Esophagus muscularis mucosa (tissue), 4 donors: ENCODE results near the gene VPS35L. TPM values are rescaled to one million over a fixed set of nuclear protein-coding genes. Genes with fewer than 3 reads are reported as not detected.

Experiments
- DNase-seq: peaks from one replicate; pipeline ENCODE4 v3.0.0-alpha.2; 2017; ENCODE audit errors: extremely low spot score
- H3K27ac ChIP-seq, 4 donors: fragments of 200-600 bp; sonication (generic); replicated peaks in 1 of 4; 1 replicate in 3 of 4; 2 replicates in 1 of 4; pipeline ENCODE4 v1.5.1; 2016 to 2019; ENCODE audit warnings: mild to moderate bottlenecking in 1 of 4
- H3K27me3 ChIP-seq, 4 donors: fragments of 200-600 bp; sonication (generic); one replicate each; pipeline versions ENCODE4 v1.5.1 to v1.6.0; 2016 to 2019
- H3K36me3 ChIP-seq, 4 donors: fragments of 200-600 bp; sonication (generic); one replicate each; pipeline ENCODE4 v1.5.1; 2016 to 2019
- H3K4me1 ChIP-seq, 4 donors: fragments of 200-600 bp; sonication (generic); one replicate each; pipeline ENCODE4 v1.5.1; 2016 to 2019
- H3K4me3 ChIP-seq, 4 donors: fragments of 200-600 bp; sonication (generic); 1 replicate in 2 of 4; 2 replicates in 2 of 4; pipeline ENCODE4 v1.5.1; 2016 to 2019; ENCODE audit warnings: mild to moderate bottlenecking in 4 of 4, moderate library complexity in 1 of 4
- H3K9me3 ChIP-seq, 4 donors: fragments of 200-600 bp; sonication (generic); 1 replicate in 3 of 4; 2 replicates in 1 of 4; pipeline ENCODE4 v1.5.1; 2016 to 2019
- CTCF ChIP-seq, 3 experiments: fragments of 200-600 bp in 2 of 3; fragments of 450-650 bp in 1 of 3; sonication (generic) in 2 of 3; IDR thresholded peaks; one replicate each; pipeline ENCODE4 v1.5.1; 2017 to 2019; ENCODE audit warnings: antibody characterized with exemption in 3 of 3, mild to moderate bottlenecking in 2 of 3, moderate library complexity in 1 of 3
- EP300 ChIP-seq: sonication (generic); formaldehyde crosslinking; IDR thresholded peaks from one replicate; pipeline ENCODE4 v1.6.1; 2017; ENCODE audit warnings: antibody characterized with exemption
- POLR2A ChIP-seq: fragments of 450-650 bp; IDR thresholded peaks from one replicate; pipeline ENCODE4 v1.6.1; 2017; ENCODE audit warnings: antibody characterized with exemption, moderate library complexity, mild to moderate bottlenecking, low read depth
- POLR2AphosphoS5 ChIP-seq, 2 donors: sonication (generic); formaldehyde crosslinking; IDR thresholded peaks; one replicate each; pipeline ENCODE4 v1.6.1; 2017; ENCODE audit warnings: antibody characterized with exemption in 2 of 2
- WGBS: methylation state at CpG from one replicate; pipeline ENCODE4 v1.1.5; 2018; 5-methylcytosine and 5-hydroxymethylcytosine counted together
- intact Hi-C: fragments of 100-400 bp; cut with DNase I; formaldehyde crosslinking; loops from one replicate; pipeline ENCODE4 v1.15.1; 2023
- total RNA-seq, 4 donors: library from RNA; depleted of rRNA; stranded (reverse); fragments of >200 nt; gene quantifications; one replicate each; pipeline versions ENCODE4 v1.1.0 to v1.2.1, GENCODE V29; 2016

VPS35L gene
- total RNA-seq, 4 donors from 2014 or later, result 35.5 to 47.0 (median 38.1) TPM

GRCh38 chr16:19601083-19601976, 45.8 kb downstream of the VPS35L start:
- TF ChIP-seq CTCF (IDR thresholded peaks at IDR 0.05), result peak; percentile 49 to 63 (median 62)
- no peak for TF ChIP-seq EP300
- DNase-seq, result no peak
- Histone ChIP-seq H3K4me3 (no peak overlapping the region), H3K4me1 (peaks cover 0 to 6% (median 2%) of the 10 kb centered on the region in 4 donors), H3K27ac (no peak overlapping the region), H3K27me3 (no peaks in the 10 kb centered on the region), H3K36me3 (peaks cover 8 to 77% (median 42%) of the 10 kb centered on the region in 4 donors), H3K9me3 (no peaks in the 10 kb centered on the region)
- intact Hi-C loops, result loop anchor here (2.0 kb wide), 1 partner anchor 285 kb away; no protein-coding TSS in a partner anchor
- 61% methylated on average over 13 of the region's 13 CpGs for WGBS

- DNase-seq, result no peak
Measured at GRCh38 chr16:19604911-19605310, 49.4 kb downstream of the VPS35L start.

GRCh38 chr16:19605701-19606100, 50.2 kb downstream of the VPS35L start:
- Histone ChIP-seq H3K27me3 (no peaks in the 10 kb centered on the region), H3K9me3 (no peaks in the 10 kb centered on the region), H3K4me3 (no peak overlapping the region), H3K4me1 (peaks cover 0 to 6% (median 2%) of the 10 kb centered on the region in 4 donors), H3K27ac (no peak overlapping the region), H3K36me3 (peaks cover 28 to 87% (median 51%) of the 10 kb centered on the region in 4 donors)
- TF ChIP-seq POLR2A, result no peak
- TF ChIP-seq CTCF (IDR thresholded peaks at IDR 0.05), result no peak
- TF ChIP-seq EP300, result no peak
- TF ChIP-seq POLR2AphosphoS5 (IDR thresholded peaks at IDR 0.05), result no peak
- WGBS, result 96% methylated on average over 1 of the region's 1 CpG
- intact Hi-C loops, result no loop called here
- DNase-seq, result no peak

More at GRCh38 chr16:19604911-19605310, 49.4 kb downstream of the VPS35L start:
- whole genome bisulfite sequencing, result 88% methylated on average over 4 of the region's 4 CpGs
- Histone ChIP-seq H3K4me1 (peaks cover 0 to 6% (median 2%) of the 10 kb centered on the region in 4 donors), H3K27me3 (no peaks in the 10 kb centered on the region), H3K36me3 (peaks cover 28 to 83% (median 44%) of the 10 kb centered on the region in 4 donors), H3K4me3 (no peak overlapping the region), H3K9me3 (no peaks in the 10 kb centered on the region), H3K27ac (no peak overlapping the region)
- TF ChIP-seq POLR2A, result no peak
- no peak for TF ChIP-seq POLR2AphosphoS5 (IDR thresholded peaks at IDR 0.05)
- no peak for TF ChIP-seq CTCF (IDR thresholded peaks at IDR 0.05)
- no peak for TF ChIP-seq EP300
- intact Hi-C loops, result no loop called here

- intact Hi-C loops, result no loop called here
- Histone ChIP-seq H3K36me3 (peaks cover 36 to 91% (median 61%) of the 10 kb centered on the region in 4 donors), H3K27me3 (no peaks in the 10 kb centered on the region)
Measured at GRCh38 chr16:19607616-19608280, 52.2 kb downstream of the VPS35L start.

DNA sequence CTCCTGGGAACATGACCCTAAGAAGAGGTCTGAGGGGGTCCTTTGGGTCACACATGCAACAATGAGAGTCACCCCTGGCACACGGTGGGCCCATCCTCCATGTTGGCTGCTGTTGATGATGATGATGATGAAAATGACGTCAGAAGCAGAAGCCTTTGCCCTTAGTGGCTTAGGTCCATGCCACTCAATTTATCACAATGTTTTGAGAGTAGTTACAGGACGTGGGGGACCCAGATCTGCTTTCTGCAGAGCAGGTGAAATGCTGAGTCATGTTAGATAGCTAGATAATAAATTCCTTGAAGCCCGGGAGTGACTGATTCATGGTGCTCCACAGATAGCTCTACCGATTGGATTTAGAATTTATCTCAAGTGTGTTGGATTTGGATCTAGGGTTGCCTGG, 53.9 kb downstream of the VPS35L start:
- Histone ChIP-seq H3K9me3 (no peaks in the 10 kb centered on the region), H3K27ac (no peak overlapping the region), H3K36me3 (peaks cover 35 to 97% (median 67%) of the 10 kb centered on the region in 4 donors), H3K4me1 (peaks cover 0 to 6% (median 0%) of the 10 kb centered on the region in 4 donors), H3K4me3 (no peak overlapping the region), H3K27me3 (no peaks in the 10 kb centered on the region)
- WGBS, result 86% methylated on average over 5 of the region's 5 CpGs
- TF ChIP-seq CTCF (IDR thresholded peaks at IDR 0.05), result no peak
- no peak for TF ChIP-seq POLR2A
- TF ChIP-seq EP300, result no peak
- TF ChIP-seq POLR2AphosphoS5 (IDR thresholded peaks at IDR 0.05), result no peak
- no peak for DNase-seq
- intact Hi-C loops, result no loop called here

More at GRCh38 chr16:19607616-19608280, 52.2 kb downstream of the VPS35L start:
- Histone ChIP-seq H3K4me1 (peaks cover 0 to 6% (median 0%) of the 10 kb centered on the region in 4 donors), H3K9me3 (no peaks in the 10 kb centered on the region), H3K27ac (no peak overlapping the region), H3K4me3 (no peak overlapping the region)
- DNase-seq, result no peak
- 82% methylated on average over 8 of the region's 8 CpGs for WGBS
- no peak for TF ChIP-seq POLR2A
- no peak for TF ChIP-seq EP300
